ENCODE measurements around the gene CRELD2.

CRELD2 gene

DNA sequence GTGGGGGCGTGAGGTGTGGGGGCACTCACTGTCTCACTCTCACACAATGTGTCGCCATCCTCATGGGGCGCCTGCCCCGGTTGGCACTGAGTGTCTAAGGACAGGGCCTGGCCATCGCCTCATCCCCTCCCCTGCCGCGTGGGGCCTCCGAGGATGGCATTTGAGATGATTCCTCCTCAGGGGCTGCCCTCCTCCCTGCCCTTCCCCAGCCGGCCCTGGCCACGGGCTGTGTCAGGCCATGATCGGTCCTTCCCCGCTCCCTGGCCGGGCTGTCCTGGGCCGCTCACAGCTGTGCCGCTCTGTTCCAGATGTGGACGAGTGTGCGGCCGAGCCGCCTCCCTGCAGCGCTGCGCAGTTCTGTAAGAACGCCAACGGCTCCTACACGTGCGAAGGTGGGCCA lies 4.5 kb downstream of the CRELD2 start:
- no peak for DNase-seq (ENCODE audit: low read depth)
- H3K4me3 ChIP-seq (ENCODE audit: control insufficient read depth, low read depth, low read length) = no peak overlapping the region
- TF ChIP-seq, protein P1, sequence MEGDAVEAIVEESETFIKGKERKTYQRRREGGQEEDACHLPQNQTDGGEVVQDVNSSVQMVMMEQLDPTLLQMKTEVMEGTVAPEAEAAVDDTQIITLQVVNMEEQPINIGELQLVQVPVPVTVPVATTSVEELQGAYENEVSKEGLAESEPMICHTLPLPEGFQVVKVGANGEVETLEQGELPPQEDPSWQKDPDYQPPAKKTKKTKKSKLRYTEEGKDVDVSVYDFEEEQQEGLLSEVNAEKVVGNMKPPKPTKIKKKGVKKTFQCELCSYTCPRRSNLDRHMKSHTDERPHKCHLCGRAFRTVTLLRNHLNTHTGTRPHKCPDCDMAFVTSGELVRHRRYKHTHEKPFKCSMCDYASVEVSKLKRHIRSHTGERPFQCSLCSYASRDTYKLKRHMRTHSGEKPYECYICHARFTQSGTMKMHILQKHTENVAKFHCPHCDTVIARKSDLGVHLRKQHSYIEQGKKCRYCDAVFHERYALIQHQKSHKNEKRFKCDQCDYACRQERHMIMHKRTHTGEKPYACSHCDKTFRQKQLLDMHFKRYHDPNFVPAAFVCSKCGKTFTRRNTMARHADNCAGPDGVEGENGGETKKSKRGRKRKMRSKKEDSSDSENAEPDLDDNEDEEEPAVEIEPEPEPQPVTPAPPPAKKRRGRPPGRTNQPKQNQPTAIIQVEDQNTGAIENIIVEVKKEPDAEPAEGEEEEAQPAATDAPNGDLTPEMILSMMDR (conservative IDR thresholded peaks at IDR 0.05; ENCODE audit: control insufficient read depth, insufficient read depth, low read depth, low read length) = no peak

DNA sequence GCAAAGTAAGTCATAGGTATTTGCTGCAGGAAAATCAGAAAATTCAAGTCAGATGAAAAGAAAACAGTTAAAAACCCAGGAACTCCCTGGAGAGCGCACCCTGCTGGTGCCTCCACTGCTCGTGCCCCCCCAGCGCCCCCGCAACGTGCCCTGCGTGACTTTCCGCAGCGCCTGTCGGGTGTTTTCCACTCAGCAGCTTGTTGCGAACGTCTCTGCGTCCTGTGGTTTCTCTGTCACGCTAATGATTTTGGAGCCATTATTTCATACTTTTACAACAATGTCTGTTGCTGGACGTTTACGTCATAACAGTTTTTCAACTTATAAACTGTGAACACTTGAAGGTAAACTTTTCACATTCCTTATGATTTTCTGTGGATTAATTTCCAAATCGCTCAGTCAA lies 5.0 kb downstream of the CRELD2 start:
- no peak for DNase-seq (ENCODE audit: low read depth)
- TF ChIP-seq, protein P1 (conservative IDR thresholded peaks at IDR 0.05; ENCODE audit: control insufficient read depth, insufficient read depth, low read depth, low read length) = no peak

DNA sequence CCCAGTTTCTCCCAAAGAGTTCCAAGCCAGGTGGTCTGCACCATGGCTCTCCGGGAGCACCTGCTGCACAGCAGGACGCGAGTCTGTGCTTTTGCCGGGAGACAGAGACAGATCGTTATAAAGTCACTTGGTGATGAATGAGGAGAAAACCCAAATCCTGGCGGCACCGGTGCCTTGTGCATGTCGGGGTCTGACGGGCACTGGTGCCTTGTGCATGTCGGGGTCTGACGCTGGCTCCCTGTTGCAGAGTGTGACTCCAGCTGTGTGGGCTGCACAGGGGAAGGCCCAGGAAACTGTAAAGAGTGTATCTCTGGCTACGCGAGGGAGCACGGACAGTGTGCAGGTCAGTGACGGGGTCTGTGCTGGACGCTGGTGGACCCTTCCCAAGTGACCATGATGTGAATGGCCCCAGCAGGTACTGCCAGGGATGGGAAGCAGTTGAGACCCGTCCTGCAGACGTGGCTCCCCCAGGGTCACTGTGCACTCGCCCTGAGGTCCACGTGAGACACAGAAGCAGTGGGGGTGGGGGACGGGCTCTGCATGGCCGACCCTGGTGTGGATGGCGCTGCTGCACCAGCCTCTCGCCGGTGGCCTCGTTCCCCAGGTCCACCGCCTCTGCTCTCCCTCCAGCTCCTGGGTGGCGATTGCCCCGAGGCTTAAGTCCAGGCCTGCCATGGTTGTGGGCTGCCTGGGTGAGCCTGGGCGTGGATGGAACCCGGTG lies 5.8 kb downstream of the CRELD2 start:
- no peak overlapping the region for H3K4me3 ChIP-seq (ENCODE audit: control insufficient read depth, low read depth, low read length)
- TF ChIP-seq, protein P1 (conservative IDR thresholded peaks at IDR 0.05; ENCODE audit: control insufficient read depth, insufficient read depth, low read depth, low read length) = no peak
- no peak for DNase-seq (ENCODE audit: low read depth)

More for the DNA sequence above, 5.0 kb downstream of the CRELD2 start:
- H3K4me3 ChIP-seq (ENCODE audit: control insufficient read depth, low read depth, low read length) = no peak overlapping the region

DNA sequence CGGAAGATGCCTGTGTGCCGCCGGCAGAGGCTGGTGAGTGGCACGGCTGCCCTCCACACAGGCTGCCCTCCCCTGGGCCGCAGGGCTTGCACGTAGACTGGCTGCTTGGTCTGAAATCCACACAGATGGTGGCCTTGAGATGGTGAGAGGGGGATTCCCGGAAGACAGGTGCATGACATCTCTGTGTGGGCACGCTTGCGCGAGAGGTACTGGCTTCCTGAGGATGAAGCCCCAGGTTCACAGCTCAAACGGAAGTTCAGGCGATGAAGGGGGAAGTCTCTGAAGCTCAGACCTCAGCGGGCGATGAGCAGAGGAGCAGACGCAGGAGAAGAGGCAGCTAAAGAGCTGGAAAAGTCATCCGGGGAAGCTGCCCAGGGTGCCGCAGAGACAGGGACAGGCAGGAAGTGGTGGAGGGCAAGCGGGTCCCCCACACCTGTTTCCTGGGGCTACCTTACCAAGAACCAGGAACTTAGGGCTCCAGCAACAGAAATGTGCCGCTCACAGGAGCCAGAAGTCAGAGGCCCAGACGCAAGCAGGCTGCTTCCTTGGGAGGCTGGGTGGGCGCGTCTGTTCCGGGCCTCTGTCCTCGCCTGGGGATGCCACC lies 7.2 kb downstream of the CRELD2 start:
- no peak for DNase-seq (ENCODE audit: low read depth)

DNA sequence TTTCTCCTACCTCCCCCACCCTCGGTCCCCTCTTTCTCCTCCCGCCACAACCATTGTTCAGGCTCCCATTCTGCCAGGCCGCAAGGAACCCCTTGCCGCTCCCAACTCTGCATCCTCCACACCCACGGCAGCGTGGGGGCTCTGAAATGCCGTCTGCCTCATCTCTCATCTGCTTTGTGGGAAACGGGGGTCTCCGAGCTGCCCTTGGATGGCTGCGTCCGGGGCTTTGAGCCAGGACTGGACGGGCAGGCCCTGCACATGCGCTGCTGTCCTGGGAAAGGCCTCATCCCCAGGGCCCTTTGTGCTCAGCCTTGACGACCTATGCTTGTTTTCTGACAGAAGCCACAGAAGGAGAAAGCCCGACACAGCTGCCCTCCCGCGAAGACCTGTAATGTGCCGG lies 8.5 kb downstream of the CRELD2 start:
- no peak overlapping the region for H3K4me3 ChIP-seq (ENCODE audit: control insufficient read depth, low read depth, low read length)
- TF ChIP-seq, protein P1 (conservative IDR thresholded peaks at IDR 0.05; ENCODE audit: control insufficient read depth, insufficient read depth, low read depth, low read length) = no peak
- DNase-seq (ENCODE audit: low read depth) = no peak

More for the DNA sequence above, 7.2 kb downstream of the CRELD2 start:
- TF ChIP-seq, protein P1 (conservative IDR thresholded peaks at IDR 0.05; ENCODE audit: control insufficient read depth, insufficient read depth, low read depth, low read length) = no peak
- no peak overlapping the region for H3K4me3 ChIP-seq (ENCODE audit: control insufficient read depth, low read depth, low read length)

DNA sequence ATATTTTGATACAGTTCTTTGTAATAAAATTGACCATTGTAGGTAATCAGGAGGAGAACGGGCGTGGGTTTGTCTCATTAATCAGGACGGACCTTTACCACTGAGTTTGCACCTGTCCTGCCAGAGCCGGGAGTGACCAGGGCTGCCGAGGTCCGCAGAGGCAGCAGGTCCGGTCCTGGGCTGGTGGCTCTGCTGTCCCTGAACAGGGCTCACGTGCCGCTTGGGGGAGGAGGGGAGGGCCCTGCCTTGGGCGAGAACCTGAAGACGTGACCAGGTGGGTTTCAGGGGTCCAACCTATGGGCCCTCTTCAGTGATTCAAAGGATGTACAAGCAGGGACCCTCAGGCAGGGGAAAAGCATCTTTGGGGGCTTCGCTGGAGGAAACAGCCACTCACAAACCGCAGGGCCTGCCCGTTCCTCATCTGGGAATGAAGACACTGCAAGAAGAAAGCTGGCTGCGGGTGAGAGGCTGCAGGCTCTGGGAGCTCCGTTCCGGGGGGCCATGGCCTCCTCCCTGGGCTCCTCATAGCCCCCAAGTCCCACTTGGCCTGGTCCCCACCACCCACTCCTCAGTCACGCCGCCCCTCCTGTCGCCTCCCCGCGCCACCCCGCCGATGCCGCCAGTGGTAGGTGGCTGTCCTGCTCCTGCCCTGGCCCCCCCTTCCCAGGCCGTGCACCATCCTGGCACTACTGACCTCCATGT lies 9.2 kb downstream of the CRELD2 start:
- DNase-seq (ENCODE audit: low read depth) = no peak
- H3K4me3 ChIP-seq (ENCODE audit: control insufficient read depth, low read depth, low read length) = no peak overlapping the region
- TF ChIP-seq, protein P1 (conservative IDR thresholded peaks at IDR 0.05; ENCODE audit: control insufficient read depth, insufficient read depth, low read depth, low read length) = no peak

Measured in fibroblast of mammary gland (primary cell).